ENCODE results near the gene NUBP2. TPM values are rescaled to one million over a fixed set of nuclear protein-coding genes. Genes with fewer than 3 reads are reported as not detected.
A peak's percentile ranks its signal among the peaks of the same experiment; 100 is the strongest.

The NUBP2 gene
- 138 and 152 TPM in 2 replicates for total RNA-seq (2014; rRNA removed; shearing (Covaris generic))

- peaks cover 2% of the 10 kb centered on the region for H3K36me3 ChIP-seq (replicated peaks; ENCODE audit: control insufficient read depth, insufficient read depth, low read length)
- H3K27me3 ChIP-seq (ENCODE audit: control insufficient read depth, insufficient read depth, low read length), result no peaks in the 10 kb centered on the region
- peak; percentile 100 for DNase-seq
- peak within 1 kb of the TSS; percentile 82 for H3K4me3 ChIP-seq (ENCODE audit: insufficient read depth, low read depth, low read length)
Observed at GRCh38 chr16:1782408-1783264, at the start of gene NUBP2, which contains the start of gene SPSB3. Gene NUBP2, plus strand, starts transcription at chr16:1782960. Its CDS starts 61 bp downstream, at chr16:1783021. Gene SPSB3, minus strand, starts transcription at chr16:1782571. Its CDS starts 1,088 bp downstream, at chr16:1781483.

- no peak for DNase-seq
- H3K36me3 ChIP-seq (replicated peaks; ENCODE audit: control insufficient read depth, insufficient read depth, low read length), result no peaks in the 10 kb centered on the region
- H3K27me3 ChIP-seq (ENCODE audit: control insufficient read depth, insufficient read depth, low read length), result no peaks in the 10 kb centered on the region
- H3K4me3 ChIP-seq (ENCODE audit: insufficient read depth, low read depth, low read length), result no peak overlapping the region
Observed at GRCh38 chr16:1734123-1734522, 48.6 kb upstream of the NUBP2 start.

- H3K36me3 ChIP-seq (replicated peaks; ENCODE audit: control insufficient read depth, insufficient read depth, low read length), result no peaks in the 10 kb centered on the region
- no peaks in the 10 kb centered on the region for H3K27me3 ChIP-seq (ENCODE audit: control insufficient read depth, insufficient read depth, low read length)
- no peak overlapping the region for H3K4me3 ChIP-seq (ENCODE audit: insufficient read depth, low read depth, low read length)
- DNase-seq, result peak; percentile 44
Observed at GRCh38 chr16:1734816-1735215, 47.9 kb upstream of the NUBP2 start.

- no peaks in the 10 kb centered on the region; the same call in none of the 2 replicates for H3K36me3 ChIP-seq (replicated peaks; ENCODE audit: control insufficient read depth, insufficient read depth, low read length)
- H3K4me3 ChIP-seq (ENCODE audit: insufficient read depth, low read depth, low read length), result no peak overlapping the region
- no peaks in the 10 kb centered on the region for H3K27me3 ChIP-seq (ENCODE audit: control insufficient read depth, insufficient read depth, low read length)
- peak; percentile 38 for DNase-seq
Observed at GRCh38 chr16:1740234-1740633, 42.5 kb upstream of the NUBP2 start.

GRCh38 chr16:1740781-1741490 lies 41.8 kb upstream of the NUBP2 start:
- H3K4me3 ChIP-seq (ENCODE audit: insufficient read depth, low read depth, low read length), result no peak overlapping the region
- peak; percentile 55 for DNase-seq
- H3K36me3 ChIP-seq (replicated peaks; ENCODE audit: control insufficient read depth, insufficient read depth, low read length), result no peaks in the 10 kb centered on the region; the same call in none of the 2 replicates
- no peaks in the 10 kb centered on the region for H3K27me3 ChIP-seq (ENCODE audit: control insufficient read depth, insufficient read depth, low read length)

- Histone ChIP-seq H3K36me3 (replicated peaks; ENCODE audit: control insufficient read depth, insufficient read depth, low read length) (no peaks in the 10 kb centered on the region; the same call in none of the 2 replicates), H3K27me3 (ENCODE audit: control insufficient read depth, insufficient read depth, low read length) (no peaks in the 10 kb centered on the region), H3K4me3 (ENCODE audit: insufficient read depth, low read depth, low read length) (no peak overlapping the region)
- DNase-seq, result no peak
Observed at GRCh38 chr16:1741553-1742165, 41.1 kb upstream of the NUBP2 start.

- H3K4me3 ChIP-seq (ENCODE audit: insufficient read depth, low read depth, low read length), result no peak overlapping the region
- no peaks in the 10 kb centered on the region for H3K27me3 ChIP-seq (ENCODE audit: control insufficient read depth, insufficient read depth, low read length)
- no peak for DNase-seq
- H3K36me3 ChIP-seq (replicated peaks; ENCODE audit: control insufficient read depth, insufficient read depth, low read length), result no peaks in the 10 kb centered on the region; the same call in none of the 2 replicates
Observed at GRCh38 chr16:1743376-1744337, 39.1 kb upstream of the NUBP2 start.

GRCh38 chr16:1744338-1744840 lies 38.4 kb upstream of the NUBP2 start:
- Histone ChIP-seq H3K27me3 (ENCODE audit: control insufficient read depth, insufficient read depth, low read length) (no peaks in the 10 kb centered on the region), H3K36me3 (replicated peaks; ENCODE audit: control insufficient read depth, insufficient read depth, low read length) (no peaks in the 10 kb centered on the region; the same call in none of the 2 replicates), H3K4me3 (ENCODE audit: insufficient read depth, low read depth, low read length) (no peak overlapping the region)
- DNase-seq, result no peak

GRCh38 chr16:1745181-1745899 lies 37.4 kb upstream of the NUBP2 start:
- Histone ChIP-seq H3K4me3 (ENCODE audit: insufficient read depth, low read depth, low read length) (no peak overlapping the region), H3K36me3 (replicated peaks; ENCODE audit: control insufficient read depth, insufficient read depth, low read length) (no peaks in the 10 kb centered on the region; the same call in none of the 2 replicates), H3K27me3 (ENCODE audit: control insufficient read depth, insufficient read depth, low read length) (no peaks in the 10 kb centered on the region)
- DNase-seq, result no peak

- no peaks in the 10 kb centered on the region; the same call in none of the 2 replicates for H3K36me3 ChIP-seq (replicated peaks; ENCODE audit: control insufficient read depth, insufficient read depth, low read length)
- H3K4me3 ChIP-seq (ENCODE audit: insufficient read depth, low read depth, low read length), result no peak overlapping the region
- no peaks in the 10 kb centered on the region for H3K27me3 ChIP-seq (ENCODE audit: control insufficient read depth, insufficient read depth, low read length)
- DNase-seq, result no peak
Observed at GRCh38 chr16:1745900-1746692, 36.7 kb upstream of the NUBP2 start.

- Histone ChIP-seq H3K27me3 (ENCODE audit: control insufficient read depth, insufficient read depth, low read length) (no peaks in the 10 kb centered on the region), H3K4me3 (ENCODE audit: insufficient read depth, low read depth, low read length) (no peak overlapping the region), H3K36me3 (replicated peaks; ENCODE audit: control insufficient read depth, insufficient read depth, low read length) (peaks cover 1% of the 10 kb centered on the region)
- no peak for DNase-seq
Observed at GRCh38 chr16:1746693-1747195, 36.0 kb upstream of the NUBP2 start.

- no peak for DNase-seq
- H3K4me3 ChIP-seq (ENCODE audit: insufficient read depth, low read depth, low read length), result no peak overlapping the region
- H3K27me3 ChIP-seq (ENCODE audit: control insufficient read depth, insufficient read depth, low read length), result no peaks in the 10 kb centered on the region
- H3K36me3 ChIP-seq (replicated peaks; ENCODE audit: control insufficient read depth, insufficient read depth, low read length), result peaks cover 6% of the 10 kb centered on the region
Observed at GRCh38 chr16:1747934-1748333, 34.8 kb upstream of the NUBP2 start.

Measured in H7 (cell line).